OCI-LY1 (cell line): ENCODE measurements around the gene CDH23.

Experiments
- H2AFZ ChIP-seq: fragments of 200-600 bp; sonication (generic), shearing (Covaris generic); 2 replicates; pipeline ENCODE4 v1.6.0; 2014; ENCODE audit warnings: antibody characterized with exemption, mild to moderate bottlenecking, low read length
- H3F3A ChIP-seq: fragments of 200-600 bp; sonication (generic), shearing (Covaris generic); 2 replicates; pipeline ENCODE4 v1.6.0; 2014; ENCODE audit warnings: mild to moderate bottlenecking, antibody characterized with exemption, low read length, moderate library complexity; ENCODE audit not compliant: insufficient read depth
- H3K27ac ChIP-seq: fragments of 200-600 bp; sonication (generic); 2 replicates; pipeline ENCODE4 v1.5.1; 2014; ENCODE audit warnings: low read length, mixed run types, mild to moderate bottlenecking, low read depth; ENCODE audit not compliant: poor library complexity, severe bottlenecking
- H3K27me3 ChIP-seq: fragments of 200-600 bp; sonication (generic); 2 replicates; pipeline ENCODE4 v1.6.0; 2014; ENCODE audit warnings: antibody characterized with exemption, mild to moderate bottlenecking, low read length, moderate library complexity; ENCODE audit not compliant: insufficient read depth
- H3K36me3 ChIP-seq: fragments of 200-600 bp; sonication (generic); 2 replicates; pipeline ENCODE4 v1.6.1; 2014; ENCODE audit warnings: mild to moderate bottlenecking, antibody characterized with exemption, low read length, moderate library complexity, mixed read lengths; ENCODE audit not compliant: insufficient read depth
- H3K4me1 ChIP-seq: fragments of 200-600 bp; sonication (generic); 2 replicates; pipeline ENCODE4 v1.5.1; 2014; ENCODE audit warnings: mild to moderate bottlenecking, low read length, moderate library complexity; ENCODE audit not compliant: insufficient read depth, severe bottlenecking
- H3K4me2 ChIP-seq: fragments of 200-600 bp; sonication (generic), shearing (Covaris generic); 2 replicates; pipeline ENCODE4 v1.6.1; 2014; ENCODE audit warnings: low read length
- H3K4me3 ChIP-seq: fragments of 200-600 bp; sonication (generic); 2 replicates; pipeline ENCODE4 v1.5.1; 2014; ENCODE audit warnings: low read length, low read depth, mild to moderate bottlenecking, mixed read lengths; ENCODE audit not compliant: poor library complexity, severe bottlenecking
- H3K79me2 ChIP-seq: fragments of 200-600 bp; shearing (Covaris generic); 2 replicates; pipeline ENCODE4 v1.6.1; 2016; ENCODE audit warnings: mixed run types, low read length, mixed read lengths; ENCODE audit not compliant: insufficient read depth
- H3K9ac ChIP-seq: fragments of 200-600 bp; sonication (generic), shearing (Covaris generic); 2 replicates; pipeline ENCODE4 v1.6.1; 2014; ENCODE audit warnings: mild to moderate bottlenecking, low read length, mixed read lengths
- H3K9me2 ChIP-seq: fragments of 200-600 bp; sonication (generic), shearing (Covaris generic); 2 replicates; pipeline ENCODE4 v1.6.1; 2014; ENCODE audit warnings: low read depth, mild to moderate bottlenecking, low read length, mixed read lengths
- H3K9me3 ChIP-seq: fragments of 200-600 bp; shearing (Covaris generic); 2 replicates; pipeline ENCODE4 v1.6.1; 2014; ENCODE audit warnings: low read length, mixed read lengths
- H4K20me1 ChIP-seq: fragments of 200-600 bp; sonication (generic), shearing (Covaris generic); 2 replicates; pipeline ENCODE4 v1.6.0; 2016; ENCODE audit warnings: mild to moderate bottlenecking, low read length; ENCODE audit not compliant: insufficient read depth
- EZH2 ChIP-seq: fragments of 200-600 bp; sonication (generic), shearing (Covaris generic); IDR thresholded peaks from 2 replicates; pipeline ENCODE4 v1.8.0; 2017; ENCODE audit warnings: borderline replicate concordance, mixed run types, mild to moderate bottlenecking, antibody characterized with exemption, low read length, moderate library complexity, mixed read lengths
- TF ChIP-seq, protein P1 (sequence below): fragments of 200-600 bp; sonication (generic), shearing (Covaris generic); IDR thresholded peaks from 2 replicates; pipeline ENCODE4 v1.5.1; 2017; ENCODE audit warnings: mild to moderate bottlenecking, antibody characterized with exemption, low read length, moderate library complexity, mixed read lengths

The CDH23 gene

GRCh38 chr10:71694567-71694968 lies 297.8 kb downstream of the CDH23 start:
- Histone ChIP-seq H3K27ac (no peak overlapping the region), H3K9ac (no peak overlapping the region), H3K4me3 (no peak overlapping the region), H4K20me1 (no peaks in the 10 kb centered on the region), H2AFZ (no peak overlapping the region), H3K4me2 (no peak overlapping the region), H3K36me3 (no peaks in the 10 kb centered on the region), H3F3A (no peaks in the 10 kb centered on the region), H3K9me3 (no peaks in the 10 kb centered on the region), H3K9me2 (no peaks in the 10 kb centered on the region), H3K27me3 (no peaks in the 10 kb centered on the region; the same call in 1 of the 2 replicates), H3K79me2 (no peaks in the 10 kb centered on the region), H3K4me1 (peaks cover 4% of the 10 kb centered on the region)
- TF ChIP-seq, protein P1, sequence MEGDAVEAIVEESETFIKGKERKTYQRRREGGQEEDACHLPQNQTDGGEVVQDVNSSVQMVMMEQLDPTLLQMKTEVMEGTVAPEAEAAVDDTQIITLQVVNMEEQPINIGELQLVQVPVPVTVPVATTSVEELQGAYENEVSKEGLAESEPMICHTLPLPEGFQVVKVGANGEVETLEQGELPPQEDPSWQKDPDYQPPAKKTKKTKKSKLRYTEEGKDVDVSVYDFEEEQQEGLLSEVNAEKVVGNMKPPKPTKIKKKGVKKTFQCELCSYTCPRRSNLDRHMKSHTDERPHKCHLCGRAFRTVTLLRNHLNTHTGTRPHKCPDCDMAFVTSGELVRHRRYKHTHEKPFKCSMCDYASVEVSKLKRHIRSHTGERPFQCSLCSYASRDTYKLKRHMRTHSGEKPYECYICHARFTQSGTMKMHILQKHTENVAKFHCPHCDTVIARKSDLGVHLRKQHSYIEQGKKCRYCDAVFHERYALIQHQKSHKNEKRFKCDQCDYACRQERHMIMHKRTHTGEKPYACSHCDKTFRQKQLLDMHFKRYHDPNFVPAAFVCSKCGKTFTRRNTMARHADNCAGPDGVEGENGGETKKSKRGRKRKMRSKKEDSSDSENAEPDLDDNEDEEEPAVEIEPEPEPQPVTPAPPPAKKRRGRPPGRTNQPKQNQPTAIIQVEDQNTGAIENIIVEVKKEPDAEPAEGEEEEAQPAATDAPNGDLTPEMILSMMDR, result no peak
- TF ChIP-seq EZH2, result no peak

DNA sequence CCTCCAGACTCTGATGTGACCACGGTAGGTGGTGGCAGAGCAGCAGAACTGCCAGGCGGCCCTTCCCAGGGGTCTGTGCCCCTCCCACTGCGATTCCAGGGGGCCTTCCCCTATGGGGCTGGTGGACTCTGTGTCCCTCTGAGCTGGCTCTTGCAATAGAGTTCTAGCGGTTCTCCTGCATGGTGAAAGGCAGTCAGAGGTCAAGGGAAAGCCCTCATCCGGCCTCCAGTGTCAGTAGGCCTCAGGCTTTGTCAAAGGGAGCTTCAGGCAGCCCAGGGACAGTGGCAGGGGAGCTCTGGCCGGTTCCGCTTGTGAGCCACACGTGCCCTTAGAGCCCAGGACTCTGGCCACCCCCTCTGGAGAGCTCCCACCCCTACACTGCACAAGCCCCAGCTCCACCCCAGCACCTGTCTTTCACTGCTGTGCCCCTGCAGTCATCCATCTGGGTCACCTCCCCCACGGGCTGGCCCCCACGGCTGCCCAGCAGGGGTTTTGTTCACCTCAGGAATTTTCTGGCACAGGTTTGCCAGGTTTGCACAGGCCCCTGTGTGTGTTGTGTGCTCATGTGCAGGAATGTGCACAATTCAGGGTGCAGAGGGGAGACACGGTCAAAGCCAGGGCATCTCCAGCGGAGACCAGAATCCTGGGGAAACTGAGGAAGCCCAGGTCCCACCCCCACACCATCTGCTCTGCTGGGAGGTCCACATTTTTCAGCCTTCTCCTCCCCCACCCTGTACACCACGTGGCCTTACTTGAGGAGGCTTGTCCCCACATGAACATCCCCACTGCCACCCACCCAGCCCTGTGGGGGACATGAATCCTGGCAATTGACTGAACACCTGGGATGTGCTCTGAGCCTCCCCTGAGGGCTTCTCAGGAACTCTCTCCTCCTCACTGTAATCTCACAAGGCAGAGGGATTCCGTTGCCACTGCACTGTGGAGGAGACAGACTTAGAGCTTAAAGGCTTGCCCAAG lies 299.1 kb downstream of the CDH23 start:
- Histone ChIP-seq H3K4me3 (no peak overlapping the region), H3K9me3 (no peaks in the 10 kb centered on the region), H3K9me2 (no peaks in the 10 kb centered on the region), H3F3A (no peaks in the 10 kb centered on the region), H2AFZ (no peak overlapping the region), H3K27ac (no peak overlapping the region), H3K79me2 (no peaks in the 10 kb centered on the region), H3K4me2 (no peak overlapping the region), H3K4me1 (peaks cover 4% of the 10 kb centered on the region), H3K9ac (no peak overlapping the region), H4K20me1 (no peaks in the 10 kb centered on the region), H3K27me3 (no peaks in the 10 kb centered on the region; the same call in 1 of the 2 replicates), H3K36me3 (no peaks in the 10 kb centered on the region)
- TF ChIP-seq EZH2, result no peak
- TF ChIP-seq, protein P1, result no peak

DNA sequence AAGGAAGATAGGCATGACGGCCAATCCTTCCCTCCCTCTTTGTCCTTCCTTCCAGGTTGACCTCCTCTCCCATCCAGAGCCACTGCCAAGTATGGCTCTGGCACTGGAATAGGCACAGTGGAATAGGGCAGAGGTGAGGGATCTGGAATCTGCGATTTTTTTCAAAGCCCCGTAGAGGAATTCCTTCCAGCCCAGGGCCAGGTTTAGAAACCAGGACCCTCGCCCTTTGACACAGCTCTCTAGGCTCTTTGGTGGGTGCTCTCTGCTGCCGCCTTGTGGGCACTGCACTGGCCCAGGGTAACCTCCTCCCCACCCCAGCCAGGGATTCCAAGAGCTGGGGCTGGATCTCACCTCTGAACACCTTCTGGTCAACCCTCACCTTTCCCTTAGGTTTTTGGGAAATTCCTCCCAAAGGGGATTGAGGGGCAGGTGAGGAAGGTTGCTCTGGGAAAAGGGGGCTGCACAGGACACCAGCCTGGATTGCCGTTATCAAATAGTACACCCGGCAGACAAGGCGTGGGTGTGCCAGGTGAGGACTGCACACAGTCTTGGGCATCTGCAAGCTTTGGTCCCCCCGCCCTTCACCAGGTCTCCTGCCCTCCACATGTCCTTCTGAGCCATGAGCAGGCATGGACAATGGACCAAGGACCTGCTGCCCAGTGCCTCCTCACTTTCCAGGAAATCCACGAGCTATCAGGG lies 300.1 kb downstream of the CDH23 start:
- no peaks in the 10 kb centered on the region for H3F3A ChIP-seq
- H3K36me3 ChIP-seq, result no peaks in the 10 kb centered on the region
- H3K4me1 ChIP-seq, result peaks cover 4% of the 10 kb centered on the region
- no peak overlapping the region for H3K4me3 ChIP-seq
- H2AFZ ChIP-seq, result no peak overlapping the region
- no peaks in the 10 kb centered on the region for H3K79me2 ChIP-seq
- no peak overlapping the region for H3K9ac ChIP-seq
- no peak for TF ChIP-seq EZH2
- TF ChIP-seq, protein P1, result peak; percentile 93
- H3K4me2 ChIP-seq, result no peak overlapping the region
- H4K20me1 ChIP-seq, result no peaks in the 10 kb centered on the region
- peaks cover 1% of the 10 kb centered on the region; the same call in 1 of the 2 replicates for H3K27me3 ChIP-seq
- H3K9me2 ChIP-seq, result no peaks in the 10 kb centered on the region
- no peak overlapping the region for H3K27ac ChIP-seq
- H3K9me3 ChIP-seq, result no peaks in the 10 kb centered on the region
